HL-60 (cell line): ENCODE data around the gene ARRB2.

Experiments
- DNase-seq, 2 experiments: peaks; one replicate each; pipeline ENCODE4 v3.0.0-alpha.2; 2010 to 2020; ENCODE audit warnings: low read depth in 1 of 2, low spot score in 1 of 2
- H3K27ac ChIP-seq: fragments of 250-450 bp; sonication (Bioruptor Pico); replicated peaks from 2 replicates; pipeline ENCODE4 v1.5.1; 2020; ENCODE audit warnings: mild to moderate bottlenecking, moderate library complexity
- H3K27me3 ChIP-seq: fragments of 250-450 bp; sonication (Bioruptor Pico); 2 replicates; pipeline ENCODE4 v1.5.1; 2021; ENCODE audit warnings: mild to moderate bottlenecking, moderate library complexity; ENCODE audit not compliant: insufficient read depth, poor library complexity, severe bottlenecking
- H3K4me3 ChIP-seq: replicated peaks from 2 replicates; pipeline ENCODE4 v1.5.1; 2011; ENCODE audit warnings: mild to moderate bottlenecking, control low read depth, low read length; ENCODE audit not compliant: insufficient read depth
- GABPA ChIP-seq: IDR thresholded peaks from 2 replicates; pipeline ENCODE4 v1.6.1; 2012; ENCODE audit warnings: low read depth
- POLR2AphosphoS5 ChIP-seq: IDR thresholded peaks from 2 replicates; pipeline ENCODE4 v1.6.1; 2012; ENCODE audit warnings: low read depth
- SPI1 ChIP-seq: IDR thresholded peaks from 2 replicates; pipeline ENCODE4 v1.6.1; 2012; ENCODE audit warnings: low read depth, mild to moderate bottlenecking, borderline replicate concordance
- long read RNA-seq: library from polyadenylated mRNA; unstranded; transcript quantifications from one replicate; pipeline ENCODE4 v2.0.0, GENCODE V29; 2020
- TF ChIP-seq, protein P1 (sequence below): IDR thresholded peaks from one replicate; pipeline ENCODE4 v1.5.1; 2011; ENCODE audit warnings: low read length, control low read depth, inconsistent platforms; ENCODE audit not compliant: insufficient read depth
- TF ChIP-seq, protein P2 (sequence below): IDR thresholded peaks from 2 replicates; pipeline ENCODE4 v1.6.1; 2012; ENCODE audit warnings: low read depth; ENCODE audit not compliant: insufficient replicate concordance

Gene ARRB2
- long read RNA-seq, transcript ARRB2-201 (15 exons, 1,895 nt): major isoform, 21 of 54 reads
- long read RNA-seq, transcript ARRB2-216 (14 exons, 1,348 nt): minor isoform, 13 of 54 reads
- long read RNA-seq, partial matches to known transcripts: 5 of 54 reads
- long read RNA-seq, other reads (novel, unspliced or antisense): 15 of 54 reads

DNA sequence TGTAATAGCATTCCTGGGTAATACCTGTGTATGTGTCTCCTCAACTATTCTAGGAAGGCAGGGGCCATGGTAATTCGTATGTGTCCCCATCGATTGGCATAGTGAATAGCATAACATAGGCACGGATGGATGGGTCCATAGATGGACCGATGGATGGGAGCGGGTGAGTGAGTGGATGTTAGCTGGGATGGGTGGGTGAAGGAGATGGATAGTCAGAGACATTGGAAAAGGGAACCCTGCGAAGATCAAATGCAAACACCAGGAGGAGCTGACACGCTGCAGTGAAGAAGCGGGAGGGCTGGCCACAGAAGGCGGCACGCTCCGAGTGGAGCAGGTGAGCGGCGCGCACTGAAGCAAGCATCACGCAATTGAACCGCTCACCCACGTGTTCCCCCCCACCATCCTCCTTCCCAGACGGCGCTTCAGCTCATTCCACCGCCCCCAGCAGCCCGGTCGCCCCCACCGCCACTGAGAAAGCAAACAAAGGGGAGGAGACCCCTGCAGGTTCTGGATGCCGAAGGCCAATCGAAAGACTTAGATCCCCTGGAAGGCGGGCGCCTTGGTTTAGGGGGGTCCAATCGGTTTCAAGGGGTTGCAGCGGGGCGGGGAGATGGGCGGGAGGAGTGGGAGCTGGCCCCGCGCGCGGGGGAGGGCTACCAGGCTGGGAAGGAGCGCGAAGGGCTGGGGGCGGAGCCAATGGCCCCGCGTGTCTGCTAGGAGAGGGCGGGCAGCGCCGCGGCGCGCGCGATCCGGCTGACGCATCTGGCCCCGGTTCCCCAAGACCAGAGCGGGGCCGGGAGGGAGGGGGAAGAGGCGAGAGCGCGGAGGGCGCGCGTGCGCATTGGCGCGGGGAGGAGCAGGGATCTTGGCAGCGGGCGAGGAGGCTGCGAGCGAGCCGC, at the start of gene ARRB2:
TSS of gene ARRB2 (plus strand) at position 839 of the 899 bp plus-strand sequence. CDS start 90 bp downstream, outside the sequence.
- Histone ChIP-seq H3K4me3 (peak within 1 kb of the TSS; percentile 76), H3K27ac (peak within 1 kb of the TSS; percentile 86), H3K27me3 (no peaks in the 10 kb centered on the region)
- TF ChIP-seq, protein P1, sequence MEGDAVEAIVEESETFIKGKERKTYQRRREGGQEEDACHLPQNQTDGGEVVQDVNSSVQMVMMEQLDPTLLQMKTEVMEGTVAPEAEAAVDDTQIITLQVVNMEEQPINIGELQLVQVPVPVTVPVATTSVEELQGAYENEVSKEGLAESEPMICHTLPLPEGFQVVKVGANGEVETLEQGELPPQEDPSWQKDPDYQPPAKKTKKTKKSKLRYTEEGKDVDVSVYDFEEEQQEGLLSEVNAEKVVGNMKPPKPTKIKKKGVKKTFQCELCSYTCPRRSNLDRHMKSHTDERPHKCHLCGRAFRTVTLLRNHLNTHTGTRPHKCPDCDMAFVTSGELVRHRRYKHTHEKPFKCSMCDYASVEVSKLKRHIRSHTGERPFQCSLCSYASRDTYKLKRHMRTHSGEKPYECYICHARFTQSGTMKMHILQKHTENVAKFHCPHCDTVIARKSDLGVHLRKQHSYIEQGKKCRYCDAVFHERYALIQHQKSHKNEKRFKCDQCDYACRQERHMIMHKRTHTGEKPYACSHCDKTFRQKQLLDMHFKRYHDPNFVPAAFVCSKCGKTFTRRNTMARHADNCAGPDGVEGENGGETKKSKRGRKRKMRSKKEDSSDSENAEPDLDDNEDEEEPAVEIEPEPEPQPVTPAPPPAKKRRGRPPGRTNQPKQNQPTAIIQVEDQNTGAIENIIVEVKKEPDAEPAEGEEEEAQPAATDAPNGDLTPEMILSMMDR: peak; percentile 31
- TF ChIP-seq POLR2AphosphoS5 (peak; percentile 17; the same call in 1 of the 2 replicates), GABPA (no peak)
- DNase-seq: peak; percentile 90 to 92

DNA sequence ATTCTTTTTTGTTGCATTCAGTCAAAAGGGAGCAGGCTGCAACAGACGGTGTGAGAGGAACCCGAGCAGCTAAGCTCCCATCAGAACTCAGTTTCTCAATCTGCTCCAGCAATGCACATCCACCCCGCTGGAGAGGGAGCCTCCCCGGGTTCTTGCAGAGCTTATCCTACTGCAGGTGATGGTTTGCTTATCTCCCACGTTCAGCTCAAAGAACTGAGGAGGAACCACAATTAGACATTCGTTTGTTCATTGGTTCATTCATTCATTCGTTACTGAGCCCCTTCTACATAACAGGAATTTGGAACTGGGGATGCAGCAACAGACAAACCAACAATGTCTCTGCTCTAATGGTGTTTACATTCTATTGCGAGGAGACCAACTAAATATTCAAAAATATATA, 46.7 kb upstream of the ARRB2 start:
- DNase-seq: no peak
- no peak for TF ChIP-seq POLR2AphosphoS5
- TF ChIP-seq, protein P1: no peak
- TF ChIP-seq GABPA: no peak
- TF ChIP-seq SPI1: no peak
- TF ChIP-seq, protein P2, sequence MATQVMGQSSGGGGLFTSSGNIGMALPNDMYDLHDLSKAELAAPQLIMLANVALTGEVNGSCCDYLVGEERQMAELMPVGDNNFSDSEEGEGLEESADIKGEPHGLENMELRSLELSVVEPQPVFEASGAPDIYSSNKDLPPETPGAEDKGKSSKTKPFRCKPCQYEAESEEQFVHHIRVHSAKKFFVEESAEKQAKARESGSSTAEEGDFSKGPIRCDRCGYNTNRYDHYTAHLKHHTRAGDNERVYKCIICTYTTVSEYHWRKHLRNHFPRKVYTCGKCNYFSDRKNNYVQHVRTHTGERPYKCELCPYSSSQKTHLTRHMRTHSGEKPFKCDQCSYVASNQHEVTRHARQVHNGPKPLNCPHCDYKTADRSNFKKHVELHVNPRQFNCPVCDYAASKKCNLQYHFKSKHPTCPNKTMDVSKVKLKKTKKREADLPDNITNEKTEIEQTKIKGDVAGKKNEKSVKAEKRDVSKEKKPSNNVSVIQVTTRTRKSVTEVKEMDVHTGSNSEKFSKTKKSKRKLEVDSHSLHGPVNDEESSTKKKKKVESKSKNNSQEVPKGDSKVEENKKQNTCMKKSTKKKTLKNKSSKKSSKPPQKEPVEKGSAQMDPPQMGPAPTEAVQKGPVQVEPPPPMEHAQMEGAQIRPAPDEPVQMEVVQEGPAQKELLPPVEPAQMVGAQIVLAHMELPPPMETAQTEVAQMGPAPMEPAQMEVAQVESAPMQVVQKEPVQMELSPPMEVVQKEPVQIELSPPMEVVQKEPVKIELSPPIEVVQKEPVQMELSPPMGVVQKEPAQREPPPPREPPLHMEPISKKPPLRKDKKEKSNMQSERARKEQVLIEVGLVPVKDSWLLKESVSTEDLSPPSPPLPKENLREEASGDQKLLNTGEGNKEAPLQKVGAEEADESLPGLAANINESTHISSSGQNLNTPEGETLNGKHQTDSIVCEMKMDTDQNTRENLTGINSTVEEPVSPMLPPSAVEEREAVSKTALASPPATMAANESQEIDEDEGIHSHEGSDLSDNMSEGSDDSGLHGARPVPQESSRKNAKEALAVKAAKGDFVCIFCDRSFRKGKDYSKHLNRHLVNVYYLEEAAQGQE: no peak
- H3K27me3 ChIP-seq: no peaks in the 10 kb centered on the region
- H3K27ac ChIP-seq: no peak overlapping the region
- H3K4me3 ChIP-seq: no peak overlapping the region

DNA sequence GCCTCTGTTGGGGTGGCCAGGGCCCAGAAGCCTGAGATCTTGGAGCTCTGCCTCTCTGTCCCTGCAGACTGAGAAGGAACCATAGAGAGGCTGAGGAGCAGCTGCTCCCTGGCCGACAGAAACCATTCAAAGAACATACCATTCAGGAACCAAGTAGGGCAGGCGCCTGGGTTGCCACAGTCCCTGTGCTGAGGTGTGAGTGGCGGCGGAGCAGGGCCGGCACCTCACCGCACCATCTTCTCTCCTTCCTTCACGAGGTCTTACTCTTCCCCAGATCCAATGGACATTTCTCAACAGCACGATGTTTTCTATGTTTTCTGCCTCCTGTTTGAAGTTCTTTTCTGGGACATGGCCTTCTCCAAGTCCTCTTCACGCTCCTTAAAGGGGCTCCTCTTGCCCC, 46.2 kb upstream of the ARRB2 start:
- TF ChIP-seq POLR2AphosphoS5: no peak
- no peak for TF ChIP-seq SPI1
- TF ChIP-seq, protein P1: no peak
- TF ChIP-seq, protein P2: no peak
- no peak for TF ChIP-seq GABPA
- Histone ChIP-seq H3K4me3 (no peak overlapping the region), H3K27me3 (no peaks in the 10 kb centered on the region), H3K27ac (no peak overlapping the region)
- no peak for DNase-seq
